Activated T-cell treated with anti-CD3 and anti-CD28 coated beads, Interleukin-2, amount 50 U/mL, for 4 hours (primary cell): ENCODE data around the gene STMN3. TPM values are rescaled to one million over a fixed set of nuclear protein-coding genes. Genes with fewer than 3 reads are reported as not detected.
A peak's percentile ranks its signal among the peaks of the same experiment; 100 is the strongest.

Source experiments
- ATAC-seq, 2 donors: fragments of 200-7000 bp; cut with Tn5 transposase; one replicate each; pipeline ENCODE4 v1.10.0; 2021
- DNase-seq: peaks from one replicate; pipeline ENCODE4 v3.0.0-alpha.2; 2020
- H3K27me3 Mint-ChIP-seq: one replicate; pipeline ENCODE4 v1.8.0; 2021; ENCODE audit warnings: low read depth, mixed read lengths
- H3K36me3 Mint-ChIP-seq: one replicate; pipeline ENCODE4 v1.8.0; 2022; ENCODE audit warnings: mixed read lengths; ENCODE audit not compliant: insufficient read depth
- H3K4me1 Mint-ChIP-seq: one replicate; pipeline ENCODE4 v1.8.0; 2021; ENCODE audit warnings: low read depth, mixed read lengths
- H3K4me3 Mint-ChIP-seq: one replicate; pipeline ENCODE4 v1.8.0; 2021; ENCODE audit warnings: mild to moderate bottlenecking, moderate library complexity, mixed read lengths
- H3K9me3 Mint-ChIP-seq: one replicate; pipeline ENCODE4 v1.8.0; 2021; ENCODE audit warnings: mixed read lengths
- total RNA-seq, 3 donors: library from RNA; stranded (reverse); gene quantifications; one replicate each; pipeline ENCODE4 v1.2.1, GENCODE V29; 2021

STMN3 gene
- total RNA-seq, 3 donors from 2014 or later, result 11.4 to 16.2 (median 12.4) TPM

DNA sequence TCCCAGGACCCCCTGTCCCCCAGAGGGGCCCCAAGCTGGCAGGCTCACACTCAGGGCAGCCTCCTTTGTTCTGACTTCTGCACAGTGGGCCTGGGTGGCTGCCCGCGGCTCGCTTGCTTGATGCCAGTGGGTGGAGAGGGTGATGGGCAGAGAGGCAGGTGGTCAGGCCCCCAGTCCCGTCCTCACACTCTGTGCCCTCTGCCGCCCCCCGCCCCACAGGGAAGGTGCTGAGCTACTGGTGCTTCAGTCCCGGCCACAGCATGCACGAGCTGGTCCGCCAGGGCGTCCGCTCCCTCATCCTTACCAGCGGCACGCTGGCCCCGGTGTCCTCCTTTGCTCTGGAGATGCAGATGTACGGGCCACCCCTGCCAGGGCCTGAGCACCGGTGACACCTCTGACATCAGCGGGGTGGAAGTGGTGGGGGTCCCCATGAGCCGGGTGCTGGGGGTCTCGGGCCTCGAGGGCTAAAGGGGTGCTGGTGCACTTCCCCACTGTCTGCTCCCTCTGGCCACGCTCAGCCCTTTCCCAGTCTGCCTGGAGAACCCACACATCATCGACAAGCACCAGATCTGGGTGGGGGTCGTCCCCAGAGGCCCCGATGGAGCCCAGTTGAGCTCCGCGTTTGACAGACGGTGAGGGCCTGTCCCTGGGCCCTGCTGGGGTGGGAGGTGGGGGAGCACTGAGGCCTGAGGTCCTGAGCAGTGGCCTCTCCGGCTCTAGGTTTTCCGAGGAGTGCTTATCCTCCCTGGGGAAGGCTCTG lies 34.4 kb upstream of the STMN3 start:
- H3K4me3 Mint-ChIP-seq, result no peak overlapping the region
- no peaks in the 10 kb centered on the region for H3K36me3 Mint-ChIP-seq
- no peaks in the 10 kb centered on the region for H3K27me3 Mint-ChIP-seq
- no peaks in the 10 kb centered on the region for H3K9me3 Mint-ChIP-seq
- DNase-seq (no peak), ATAC-seq (no peak)
- peaks cover 14% of the 10 kb centered on the region for H3K4me1 Mint-ChIP-seq

DNA sequence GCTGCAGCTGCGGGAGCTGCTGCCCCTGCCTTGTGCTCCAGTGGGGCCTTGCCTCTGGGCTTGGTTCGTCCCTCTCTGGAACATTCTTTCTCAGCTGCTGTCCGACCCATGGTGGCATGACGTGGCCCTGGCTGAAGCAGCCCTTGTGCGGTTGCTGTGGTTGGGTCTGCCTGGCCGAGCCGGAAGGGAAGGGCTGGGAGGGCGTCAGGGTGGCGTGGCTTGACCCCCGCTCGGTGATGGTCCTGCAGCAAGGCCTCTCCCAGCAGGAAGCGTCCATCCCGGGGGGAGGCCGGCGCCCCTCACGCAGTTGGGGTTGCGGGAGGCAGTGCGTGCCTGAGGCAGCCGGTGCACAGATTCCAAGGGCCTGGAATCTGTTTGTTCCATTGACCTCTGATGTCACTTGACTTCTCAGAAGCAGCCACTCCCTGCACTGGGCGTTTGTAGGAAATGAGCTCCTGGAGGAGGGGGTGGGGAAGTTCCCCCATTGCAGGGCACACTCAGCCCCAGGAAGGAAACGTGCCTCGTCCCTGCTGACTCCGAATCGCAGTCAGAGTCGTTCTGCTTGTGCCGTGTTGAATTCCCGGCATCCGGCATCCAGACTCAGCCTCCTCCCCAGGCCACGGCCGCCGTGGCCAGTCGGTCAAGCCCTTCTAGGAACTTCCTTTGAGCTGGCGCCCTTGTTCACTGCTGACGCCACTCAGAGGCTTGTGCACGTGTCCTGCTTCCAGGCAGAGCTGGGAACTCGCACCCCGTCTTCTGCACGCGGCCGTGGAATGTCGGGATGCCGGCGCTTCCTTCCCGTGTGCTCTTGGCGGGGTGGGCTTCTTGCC lies 33.5 kb upstream of the STMN3 start:
- ATAC-seq (peak; percentile 77 to 79), DNase-seq (peak; percentile 52)

DNA sequence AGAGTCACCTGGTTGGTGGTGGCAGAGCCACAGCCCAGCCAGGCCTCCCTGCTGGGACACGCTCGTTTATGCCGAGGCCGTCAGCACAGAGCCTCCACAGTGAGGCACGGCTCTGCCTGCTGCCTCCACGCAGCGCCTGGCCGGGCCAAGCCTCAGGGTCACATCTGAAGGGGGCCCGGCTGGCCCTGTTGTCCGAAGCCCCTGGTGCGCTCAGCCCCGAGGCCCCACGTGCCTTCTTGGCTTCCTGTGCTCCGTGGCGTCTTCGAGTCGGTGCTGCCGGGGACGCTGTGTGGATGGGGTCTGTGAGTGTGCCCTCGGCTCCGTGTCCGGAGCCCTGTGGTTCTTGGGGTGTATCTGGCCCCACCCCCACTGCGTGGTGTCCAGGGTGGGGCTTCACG lies 32.9 kb upstream of the STMN3 start:
- peak in 1 of 2 donors; percentile 5 for ATAC-seq
- DNase-seq, result no peak
- Mint-ChIP-seq H3K4me3 (no peak overlapping the region), H3K36me3 (no peaks in the 10 kb centered on the region), H3K9me3 (no peaks in the 10 kb centered on the region), H3K4me1 (peaks cover 14% of the 10 kb centered on the region), H3K27me3 (no peaks in the 10 kb centered on the region)

More for the DNA sequence above, 33.5 kb upstream of the STMN3 start:
- Mint-ChIP-seq H3K27me3 (no peaks in the 10 kb centered on the region), H3K4me1 (peaks cover 14% of the 10 kb centered on the region), H3K4me3 (no peak overlapping the region), H3K36me3 (no peaks in the 10 kb centered on the region), H3K9me3 (no peaks in the 10 kb centered on the region)

DNA sequence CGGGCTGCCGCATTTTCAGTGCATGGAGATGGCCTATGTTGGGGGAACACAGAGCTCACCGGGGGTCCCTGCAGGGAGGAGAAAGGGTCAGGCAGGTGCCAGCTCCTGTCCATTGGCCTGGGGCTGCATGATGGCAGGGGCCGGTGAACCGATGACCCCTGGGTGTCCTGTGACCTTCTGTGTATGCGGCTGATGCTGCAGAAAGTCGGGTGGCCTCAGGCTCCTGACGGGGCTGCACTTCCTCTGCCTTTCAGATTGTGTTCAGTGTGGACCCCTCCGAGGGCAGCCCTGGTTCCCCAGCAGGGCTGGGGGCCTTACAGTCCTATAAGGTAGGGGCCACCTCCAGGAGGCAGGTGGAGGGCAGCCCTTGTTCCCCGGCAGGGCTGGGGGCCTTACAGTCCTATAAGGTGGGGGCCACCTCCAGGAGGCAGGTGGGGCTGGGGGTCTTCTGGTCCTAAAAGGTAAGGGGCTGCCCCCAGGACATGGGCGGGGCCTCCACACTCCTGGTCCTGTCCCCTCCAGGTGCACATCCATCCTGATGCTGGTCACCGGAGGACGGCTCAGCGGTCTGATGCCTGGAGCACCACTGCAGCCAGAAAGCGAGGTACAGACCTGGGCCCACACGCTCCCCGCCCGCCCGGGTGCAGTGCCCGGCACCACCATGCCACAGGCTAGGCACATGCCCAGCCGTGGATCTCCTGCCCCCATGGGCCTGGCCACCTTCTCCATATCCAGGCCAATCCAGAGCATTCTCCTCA lies 32.2 kb upstream of the STMN3 start:
- Mint-ChIP-seq H3K4me3 (no peak overlapping the region), H3K27me3 (no peaks in the 10 kb centered on the region), H3K9me3 (no peaks in the 10 kb centered on the region), H3K4me1 (peaks cover 14% of the 10 kb centered on the region), H3K36me3 (no peaks in the 10 kb centered on the region)
- ATAC-seq (no peak), DNase-seq (no peak)

DNA sequence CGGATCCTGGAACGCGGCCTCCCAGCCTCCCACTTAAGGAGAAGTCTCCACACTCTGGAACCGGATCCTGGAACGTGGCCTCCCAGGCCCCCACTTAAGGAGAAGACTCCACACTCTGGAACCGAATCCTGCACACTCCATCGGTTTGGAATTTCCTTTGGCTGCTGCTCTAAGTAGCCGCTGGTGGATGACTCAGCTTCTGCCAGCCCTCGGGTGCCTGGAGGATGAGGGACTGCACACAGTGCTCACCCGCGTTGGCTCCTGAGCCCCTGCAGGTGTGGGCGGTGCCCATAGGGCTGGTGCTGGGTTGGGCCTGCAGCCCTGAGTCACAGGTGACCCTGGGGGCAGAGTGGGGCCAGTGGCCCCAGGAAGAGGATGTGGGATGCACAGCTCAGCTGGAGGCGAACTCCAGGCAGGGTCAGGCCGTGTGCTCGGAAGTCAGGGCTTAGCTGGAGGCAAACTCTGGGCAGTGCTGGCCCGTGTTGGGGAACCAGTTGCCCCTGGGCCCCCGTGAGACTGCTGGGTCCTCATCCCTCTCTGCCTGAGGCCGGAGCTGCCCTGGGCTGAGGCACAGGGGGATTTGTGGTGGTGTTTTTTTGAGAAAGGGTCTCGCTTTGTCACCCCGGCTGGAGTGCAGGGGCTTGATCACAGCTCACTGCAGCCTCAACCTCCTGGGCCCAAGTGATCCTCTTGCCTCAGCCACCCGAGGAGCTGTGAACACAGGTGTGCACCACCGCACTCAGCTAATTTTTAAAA lies 29.3 kb upstream of the STMN3 start:
- ATAC-seq (no peak), DNase-seq (no peak)
- peaks cover 12% of the 10 kb centered on the region for H3K4me1 Mint-ChIP-seq

DNA sequence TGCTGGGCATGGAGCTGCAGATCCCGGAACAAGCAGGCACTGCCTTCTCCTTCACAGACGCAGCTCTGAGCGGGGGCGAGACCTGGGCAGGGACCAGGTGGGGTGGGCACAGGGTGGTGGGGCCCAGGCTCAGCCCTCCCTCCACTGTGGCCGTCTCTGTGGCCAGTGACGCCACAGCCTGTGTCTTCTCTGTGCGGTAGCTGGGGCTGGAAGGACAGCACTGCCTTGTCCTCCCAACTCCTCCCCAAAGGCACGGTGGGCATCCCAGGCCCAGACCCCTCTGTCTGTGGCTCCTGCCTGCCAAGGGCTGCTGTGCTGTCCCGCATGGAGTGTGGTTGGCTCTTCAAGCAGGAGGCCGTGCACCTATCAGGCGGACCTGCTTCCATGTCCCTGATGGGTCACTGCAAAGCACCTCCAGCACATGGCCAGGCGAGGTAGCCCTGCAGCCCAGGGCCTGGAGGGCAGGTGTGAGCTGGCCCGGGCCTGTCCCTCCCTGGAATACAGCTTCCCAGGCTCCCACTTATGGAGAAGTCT lies 28.5 kb upstream of the STMN3 start:
- Mint-ChIP-seq H3K36me3 (peaks cover 3% of the 10 kb centered on the region), H3K4me1 (peaks cover 9% of the 10 kb centered on the region), H3K27me3 (no peaks in the 10 kb centered on the region), H3K4me3 (no peak overlapping the region), H3K9me3 (no peaks in the 10 kb centered on the region)
- DNase-seq (no peak), ATAC-seq (no peak)

More for the DNA sequence above, 29.3 kb upstream of the STMN3 start:
- no peak overlapping the region for H3K4me3 Mint-ChIP-seq
- H3K9me3 Mint-ChIP-seq, result no peaks in the 10 kb centered on the region
- H3K27me3 Mint-ChIP-seq, result no peaks in the 10 kb centered on the region
- peaks cover 2% of the 10 kb centered on the region for H3K36me3 Mint-ChIP-seq

DNA sequence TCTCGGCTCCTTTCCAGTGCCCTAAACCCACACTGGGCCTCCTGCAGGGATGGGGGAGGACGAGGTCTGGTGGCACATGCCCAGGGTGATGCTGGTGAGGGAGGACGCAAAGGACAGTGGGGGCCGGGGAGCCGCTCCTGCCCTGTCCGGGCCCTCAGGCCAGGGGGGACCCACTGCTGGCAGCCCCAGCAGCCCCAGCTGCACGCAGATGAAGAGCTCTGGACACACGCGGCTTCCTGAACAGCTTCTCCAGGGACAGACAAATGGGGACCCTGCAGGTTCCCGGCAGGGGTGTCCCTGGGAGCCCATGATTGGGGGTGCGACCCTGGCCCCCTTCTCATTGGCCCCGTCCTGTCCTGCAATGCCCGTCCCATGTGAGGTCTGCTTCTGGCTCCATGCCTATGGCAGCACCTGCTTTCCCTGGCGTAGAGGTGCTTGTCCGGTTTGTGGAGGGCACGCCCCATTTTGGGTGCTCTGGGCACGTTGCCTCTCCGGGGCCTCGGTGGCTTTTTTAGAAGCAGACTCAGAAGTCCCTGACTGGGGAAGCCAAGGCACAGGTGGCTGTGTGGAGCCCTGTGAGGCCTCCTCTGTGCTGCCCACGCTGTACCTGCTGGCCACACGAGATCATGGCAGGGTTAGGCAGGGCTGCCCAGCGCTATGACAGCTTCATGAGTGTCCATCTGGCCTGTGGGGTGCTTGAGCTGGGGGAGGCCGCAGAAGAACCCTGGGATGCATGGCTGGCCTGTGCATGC lies 27.8 kb upstream of the STMN3 start:
- Mint-ChIP-seq H3K4me3 (no peak overlapping the region), H3K9me3 (no peaks in the 10 kb centered on the region), H3K36me3 (peaks cover 8% of the 10 kb centered on the region), H3K4me1 (peaks cover 5% of the 10 kb centered on the region), H3K27me3 (no peaks in the 10 kb centered on the region)
- no peak for ATAC-seq
- DNase-seq, result no peak

DNA sequence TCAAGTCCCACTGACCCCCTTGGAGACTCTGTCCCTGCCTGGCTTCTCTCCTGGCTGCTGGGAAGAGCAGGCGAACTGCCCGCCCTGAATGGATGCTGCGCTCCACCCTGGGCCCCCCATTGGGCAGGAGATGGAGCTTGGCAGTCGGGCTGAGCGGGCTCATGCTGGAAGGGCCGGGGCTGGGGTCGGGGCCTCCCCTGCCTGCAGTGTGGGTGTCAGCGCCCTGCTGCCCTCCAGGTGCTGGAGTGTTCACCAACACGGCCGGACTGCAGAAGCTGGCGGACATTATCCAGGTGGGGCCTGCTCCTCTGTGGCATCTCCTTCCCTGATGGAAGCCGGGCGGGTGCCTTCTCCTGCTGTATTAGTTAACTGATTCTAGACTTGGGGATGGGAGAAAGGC lies 27.2 kb upstream of the STMN3 start:
- no peak for DNase-seq
- H3K9me3 Mint-ChIP-seq, result no peaks in the 10 kb centered on the region
- H3K4me3 Mint-ChIP-seq, result no peak overlapping the region
- H3K4me1 Mint-ChIP-seq, result peaks cover 5% of the 10 kb centered on the region
- peaks cover 8% of the 10 kb centered on the region for H3K36me3 Mint-ChIP-seq
- H3K27me3 Mint-ChIP-seq, result no peaks in the 10 kb centered on the region
- ATAC-seq, result no peak

DNA sequence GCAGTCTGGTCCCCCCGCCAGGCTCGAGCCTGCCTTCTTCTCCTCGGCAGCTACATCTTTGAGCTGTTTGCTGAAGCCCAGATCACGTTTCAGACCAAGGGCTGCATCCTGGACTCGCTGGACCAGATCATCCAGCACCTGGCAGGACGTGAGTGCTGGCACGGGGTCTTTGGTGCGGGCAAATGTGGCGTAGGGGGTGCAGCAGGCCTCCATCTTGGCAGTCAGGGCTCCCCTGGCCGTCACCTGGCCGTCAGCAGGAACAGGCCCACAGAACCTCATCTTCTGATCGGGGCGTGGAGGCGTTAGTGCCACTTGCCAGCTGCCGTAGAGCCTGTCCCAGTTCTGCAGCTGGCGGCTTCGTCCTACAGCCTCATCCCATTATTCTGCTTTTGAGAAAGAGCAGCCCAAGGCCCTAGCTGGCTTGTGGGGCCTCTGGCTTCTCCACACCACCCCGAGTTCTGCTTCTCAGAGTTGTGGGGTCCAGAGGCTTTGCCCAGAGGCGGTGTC lies 26.6 kb upstream of the STMN3 start:
- no peaks in the 10 kb centered on the region for H3K27me3 Mint-ChIP-seq
- H3K9me3 Mint-ChIP-seq, result no peaks in the 10 kb centered on the region
- H3K4me3 Mint-ChIP-seq, result no peak overlapping the region
- no peak for DNase-seq
- no peak for ATAC-seq
- peaks cover 8% of the 10 kb centered on the region for H3K36me3 Mint-ChIP-seq
- peaks cover 5% of the 10 kb centered on the region for H3K4me1 Mint-ChIP-seq

DNA sequence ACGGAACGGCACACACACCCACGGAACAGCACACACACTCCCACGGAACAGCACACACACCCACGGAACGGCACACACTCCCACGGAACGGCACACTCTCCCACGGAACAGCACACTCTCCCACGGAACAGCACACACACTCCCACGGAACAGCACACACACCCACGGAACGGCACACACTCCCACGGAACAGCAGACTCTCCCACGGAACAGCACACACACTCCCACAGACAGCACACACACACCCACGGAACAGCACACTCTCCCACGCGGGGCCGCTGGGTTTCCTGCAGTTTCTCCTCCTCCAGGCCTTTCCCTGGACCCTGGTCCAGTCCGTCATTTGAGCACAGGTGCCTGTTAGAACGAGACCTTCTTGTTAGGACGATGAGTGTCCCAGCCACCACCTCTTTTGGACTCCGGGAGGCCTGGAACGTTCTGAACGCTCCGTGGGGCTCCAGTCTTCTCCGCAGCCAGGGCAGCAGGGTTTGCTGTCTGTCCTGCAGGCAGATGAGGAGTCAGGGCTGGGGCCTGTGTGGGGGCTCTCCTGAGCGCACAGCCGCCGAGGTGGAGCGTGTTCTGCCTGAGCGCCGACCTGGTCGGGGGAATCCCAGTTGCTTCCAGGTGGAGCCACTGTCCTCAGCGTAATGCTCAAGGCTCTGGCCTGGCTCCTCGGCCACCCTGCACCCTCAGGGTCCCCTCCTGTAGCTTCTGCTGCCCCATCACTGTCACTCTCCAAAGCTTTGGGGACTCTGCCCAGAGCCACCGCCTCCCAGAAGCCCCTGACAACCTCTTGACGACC lies 25.6 kb upstream of the STMN3 start:
- DNase-seq, result no peak
- H3K4me3 Mint-ChIP-seq, result no peak overlapping the region
- H3K27me3 Mint-ChIP-seq, result no peaks in the 10 kb centered on the region
- H3K4me1 Mint-ChIP-seq, result peaks cover 5% of the 10 kb centered on the region
- peaks cover 8% of the 10 kb centered on the region for H3K36me3 Mint-ChIP-seq
- no peaks in the 10 kb centered on the region for H3K9me3 Mint-ChIP-seq
- no peak for ATAC-seq

DNA sequence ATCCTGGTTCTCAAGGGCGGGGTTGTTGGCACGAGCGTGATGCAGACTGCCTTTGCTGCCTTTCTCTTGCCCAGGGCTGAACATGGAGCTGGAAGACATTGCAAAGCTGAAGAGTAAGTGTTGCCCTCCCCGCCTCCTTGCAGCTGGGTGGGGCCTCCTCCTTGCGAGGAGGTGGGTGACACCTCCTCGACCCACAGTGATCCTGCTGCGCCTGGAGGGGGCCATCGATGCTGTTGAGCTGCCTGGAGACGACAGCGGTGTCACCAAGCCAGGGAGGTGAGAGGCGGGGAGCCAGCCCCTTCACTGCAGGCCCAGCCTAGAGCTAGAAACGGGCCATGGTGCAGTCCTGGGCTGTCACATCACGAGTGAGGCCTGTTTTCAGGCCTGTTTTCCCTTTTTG lies 24.8 kb upstream of the STMN3 start:
- DNase-seq (no peak), ATAC-seq (no peak)
- no peaks in the 10 kb centered on the region for H3K9me3 Mint-ChIP-seq
- H3K4me3 Mint-ChIP-seq, result no peak overlapping the region
- H3K4me1 Mint-ChIP-seq, result no peaks in the 10 kb centered on the region
- H3K36me3 Mint-ChIP-seq, result peaks cover 9% of the 10 kb centered on the region
- no peaks in the 10 kb centered on the region for H3K27me3 Mint-ChIP-seq

DNA sequence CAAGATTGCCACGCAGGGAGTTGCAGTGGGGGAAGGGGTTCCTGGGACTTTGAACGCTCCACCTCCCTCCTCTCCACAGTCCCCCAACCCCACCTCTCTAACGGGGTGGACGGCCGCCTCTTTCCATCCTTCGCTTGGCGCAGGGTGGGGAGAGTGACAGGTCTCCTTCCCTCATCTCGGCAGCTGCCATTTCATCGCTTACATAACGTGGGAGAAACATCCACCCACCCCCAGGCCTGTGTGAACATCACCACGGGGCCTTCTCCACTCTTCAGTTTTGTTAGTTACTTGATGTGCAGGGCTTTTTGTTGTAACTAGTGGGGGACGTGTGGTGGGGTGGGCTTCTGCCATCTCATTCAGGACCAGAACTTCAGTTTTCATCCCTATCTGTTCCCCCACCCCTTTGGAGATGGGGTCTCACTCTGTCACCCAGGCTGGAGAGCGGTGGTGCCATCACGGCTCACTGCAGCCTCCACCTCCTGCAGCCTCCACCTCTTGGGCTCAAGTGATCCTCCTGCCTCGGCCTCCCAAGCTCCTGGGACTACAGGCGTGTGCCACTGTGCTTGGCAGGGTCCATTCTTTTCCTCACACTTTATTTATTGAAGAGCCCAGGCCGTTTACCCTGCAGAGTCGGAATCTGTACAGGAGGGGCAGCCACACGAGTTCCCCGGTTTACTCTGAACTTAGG lies 22.6 kb upstream of the STMN3 start:
- ATAC-seq (no peak), DNase-seq (no peak)

More for the DNA sequence above, 22.6 kb upstream of the STMN3 start:
- H3K9me3 Mint-ChIP-seq, result no peaks in the 10 kb centered on the region
- H3K4me3 Mint-ChIP-seq, result no peak overlapping the region
- peaks cover 11% of the 10 kb centered on the region for H3K36me3 Mint-ChIP-seq
- H3K4me1 Mint-ChIP-seq, result no peaks in the 10 kb centered on the region
- H3K27me3 Mint-ChIP-seq, result no peaks in the 10 kb centered on the region
